T-helper 1 cell treated with Interleukin-12 subunit alpha and Interleukin-12 subunit beta and Interleukin-4 antibody, amounts not matched to agents 30 μg/mL and 1 μg/mL, for 36 hours (primary cell): Measurements from ENCODE around the gene ART1.
"Not testable (repeated sequence)": the region's sequence is repeated elsewhere in the genome, so short reads cannot be mapped to it uniquely, and the experiment has no call there.

Source experiments
- H3K27ac Mint-ChIP-seq: one replicate; pipeline ENCODE4 v1.8.0; 2021; ENCODE audit warnings: mild to moderate bottlenecking, mixed read lengths
- H3K27me3 Mint-ChIP-seq: one replicate; pipeline ENCODE4 v1.8.0; 2021; ENCODE audit warnings: low read depth, mixed read lengths
- H3K36me3 Mint-ChIP-seq: one replicate; pipeline ENCODE4 v1.8.0; 2021; ENCODE audit warnings: low read depth, mixed read lengths
- H3K4me1 Mint-ChIP-seq: one replicate; pipeline ENCODE4 v1.8.0; 2021; ENCODE audit warnings: low read depth, mixed read lengths
- H3K4me3 Mint-ChIP-seq: one replicate; pipeline ENCODE4 v1.8.0; 2021; ENCODE audit warnings: mild to moderate bottlenecking, moderate library complexity, mixed read lengths
- H3K9me3 Mint-ChIP-seq: one replicate; pipeline ENCODE4 v1.8.0; 2021; ENCODE audit warnings: mixed read lengths

Gene ART1, protein sequence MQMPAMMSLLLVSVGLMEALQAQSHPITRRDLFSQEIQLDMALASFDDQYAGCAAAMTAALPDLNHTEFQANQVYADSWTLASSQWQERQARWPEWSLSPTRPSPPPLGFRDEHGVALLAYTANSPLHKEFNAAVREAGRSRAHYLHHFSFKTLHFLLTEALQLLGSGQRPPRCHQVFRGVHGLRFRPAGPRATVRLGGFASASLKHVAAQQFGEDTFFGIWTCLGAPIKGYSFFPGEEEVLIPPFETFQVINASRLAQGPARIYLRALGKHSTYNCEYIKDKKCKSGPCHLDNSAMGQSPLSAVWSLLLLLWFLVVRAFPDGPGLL

DNA sequence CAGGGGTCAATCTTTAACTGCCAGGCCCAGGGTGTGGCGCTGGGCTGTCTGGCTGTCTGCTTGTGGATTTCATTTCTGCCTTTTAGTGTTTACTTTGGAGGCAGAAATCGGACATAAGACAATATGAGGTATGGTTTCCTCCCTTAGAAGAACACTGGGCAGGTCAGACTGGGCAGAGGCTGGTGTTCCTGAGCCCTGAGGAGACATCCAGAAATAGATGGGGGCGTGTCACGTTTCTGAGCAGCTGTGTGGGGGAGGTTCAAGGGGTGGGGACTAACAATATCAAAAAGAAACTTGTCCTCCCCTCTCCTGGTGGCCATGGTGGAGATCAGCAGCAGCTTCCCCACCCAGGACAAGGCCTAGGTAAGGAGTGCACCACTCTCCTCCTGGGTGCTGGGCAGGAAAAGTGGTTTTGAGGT, at the start of gene ART1:
TSS of gene ART1 (plus strand) at position 312 of the 419 bp plus-strand sequence. CDS start 14,086 bp downstream, outside the sequence.
- no peak within 1 kb of the TSS for H3K4me3 Mint-ChIP-seq

DNA sequence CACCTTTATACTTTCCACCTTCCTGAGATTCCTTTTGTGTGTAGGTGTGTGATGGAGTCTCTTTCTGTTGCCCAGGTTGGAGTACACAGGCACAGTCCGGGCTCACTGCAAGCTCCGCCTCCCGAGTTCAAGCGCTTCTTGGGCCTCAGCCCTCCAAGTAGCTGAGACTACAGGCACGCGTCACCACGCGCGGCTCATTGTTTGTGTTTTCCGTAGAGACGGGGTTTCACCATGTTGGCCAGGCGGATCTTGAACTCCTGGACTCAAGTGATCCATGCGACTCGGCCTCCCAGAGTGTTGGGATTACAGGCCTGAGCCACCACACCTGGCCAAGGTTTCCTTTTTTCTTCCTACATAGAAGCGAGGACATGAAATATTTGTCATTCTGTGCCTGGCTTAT, 47.2 kb upstream of the ART1 start:
- not testable (repeated sequence) for H3K4me3 Mint-ChIP-seq, H3K36me3 Mint-ChIP-seq, H3K27me3 Mint-ChIP-seq, H3K27ac Mint-ChIP-seq, H3K9me3 Mint-ChIP-seq, H3K4me1 Mint-ChIP-seq

More for the DNA sequence above, at the start of gene ART1:
- Mint-ChIP-seq H3K27me3 (peaks cover 62% of the 10 kb centered on the region), H3K9me3 (no peaks in the 10 kb centered on the region), H3K36me3 (no peaks in the 10 kb centered on the region), H3K27ac (no peak within 1 kb of the TSS), H3K4me1 (peaks cover 3% of the 10 kb centered on the region)

DNA sequence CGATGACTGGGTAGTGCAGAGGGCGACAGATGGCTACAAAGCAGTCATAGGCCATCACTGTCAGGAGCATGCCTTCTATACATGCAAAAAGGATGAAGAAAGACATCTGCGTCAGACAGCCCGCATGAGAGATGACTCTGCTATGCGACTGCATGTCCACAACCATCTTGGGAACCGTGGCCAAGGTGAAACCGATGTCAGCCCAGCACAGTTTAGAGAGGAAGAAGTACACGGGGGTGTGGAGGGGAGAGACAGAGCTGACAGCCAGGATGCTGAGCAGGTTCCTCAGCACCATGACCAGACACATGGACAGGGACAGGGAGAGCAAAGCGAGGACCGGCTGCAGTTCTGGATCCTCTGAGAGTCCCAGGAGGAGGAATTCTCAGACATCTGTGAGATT, 44.7 kb upstream of the ART1 start:
- not testable (repeated sequence) for H3K27me3 Mint-ChIP-seq, H3K4me1 Mint-ChIP-seq, H3K4me3 Mint-ChIP-seq, H3K27ac Mint-ChIP-seq, H3K36me3 Mint-ChIP-seq, H3K9me3 Mint-ChIP-seq

DNA sequence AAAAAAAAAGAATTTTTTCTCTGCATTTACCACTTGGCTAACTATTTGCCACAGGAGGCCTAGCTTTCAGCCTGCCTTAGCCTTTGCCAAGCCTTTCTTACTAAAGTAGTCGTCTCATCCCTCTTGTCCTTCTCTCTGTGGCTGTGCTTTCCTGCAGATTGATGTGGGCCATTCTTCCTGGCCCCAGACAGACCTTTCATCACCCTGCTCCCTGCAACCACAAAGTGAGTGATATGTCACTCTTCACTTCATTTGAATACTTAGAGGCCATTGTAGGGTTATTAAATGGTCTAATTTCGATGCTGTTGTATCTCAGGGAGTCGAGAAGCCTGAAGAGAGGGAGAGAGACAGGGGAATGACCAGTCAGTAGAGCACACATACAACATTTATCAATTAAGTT, 40.8 kb upstream of the ART1 start:
- H3K27me3 Mint-ChIP-seq: peaks cover 9% of the 10 kb centered on the region
- H3K27ac Mint-ChIP-seq: no peak overlapping the region
- H3K9me3 Mint-ChIP-seq: no peaks in the 10 kb centered on the region
- H3K36me3 Mint-ChIP-seq: no peaks in the 10 kb centered on the region
- H3K4me3 Mint-ChIP-seq: no peak overlapping the region
- no peaks in the 10 kb centered on the region for H3K4me1 Mint-ChIP-seq

DNA sequence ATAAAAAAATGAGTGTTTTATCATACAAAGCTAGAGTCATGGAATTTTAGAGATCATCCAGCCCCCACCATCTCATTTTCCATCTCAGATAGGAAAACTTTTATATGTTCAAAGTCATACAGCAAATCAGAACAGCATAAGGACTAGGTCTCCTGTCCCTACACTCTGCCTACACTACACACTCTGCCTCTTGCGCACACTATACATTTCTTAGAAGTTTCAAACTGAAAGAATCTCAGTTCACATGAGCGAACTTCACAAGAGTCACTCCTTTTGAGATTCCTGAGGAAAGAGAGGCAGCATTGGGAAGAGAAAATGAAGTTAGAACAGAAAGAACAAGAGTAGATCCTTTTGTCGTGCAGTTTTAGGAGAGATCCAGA, 39.7 kb upstream of the ART1 start:
- no peaks in the 10 kb centered on the region for H3K4me1 Mint-ChIP-seq
- H3K4me3 Mint-ChIP-seq: no peak overlapping the region
- H3K9me3 Mint-ChIP-seq: no peaks in the 10 kb centered on the region
- H3K27me3 Mint-ChIP-seq: peaks cover 9% of the 10 kb centered on the region
- H3K36me3 Mint-ChIP-seq: no peaks in the 10 kb centered on the region
- no peak overlapping the region for H3K27ac Mint-ChIP-seq

DNA sequence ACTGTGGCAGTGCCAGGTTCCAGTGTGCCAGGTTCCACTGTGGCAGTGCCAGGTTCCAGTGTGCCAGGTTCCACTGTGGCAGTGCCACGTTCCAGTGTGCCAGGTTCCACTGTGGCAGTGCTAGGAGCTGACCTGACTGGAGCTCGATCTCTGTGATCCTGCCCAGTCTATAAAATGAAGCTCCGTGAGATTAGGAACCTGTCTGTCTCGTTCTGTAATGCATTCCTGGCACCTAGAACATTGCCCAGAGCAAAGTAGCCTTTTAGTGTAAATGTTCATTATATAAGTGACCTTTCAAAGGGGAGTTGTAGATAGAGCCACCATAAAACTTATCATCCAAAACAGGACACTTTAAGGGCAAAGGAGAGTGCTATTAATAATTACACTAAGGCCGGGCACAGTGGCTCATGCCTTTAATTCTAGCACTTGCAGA, 39.1 kb upstream of the ART1 start:
- no peak overlapping the region for H3K27ac Mint-ChIP-seq
- H3K36me3 Mint-ChIP-seq: no peaks in the 10 kb centered on the region

DNA sequence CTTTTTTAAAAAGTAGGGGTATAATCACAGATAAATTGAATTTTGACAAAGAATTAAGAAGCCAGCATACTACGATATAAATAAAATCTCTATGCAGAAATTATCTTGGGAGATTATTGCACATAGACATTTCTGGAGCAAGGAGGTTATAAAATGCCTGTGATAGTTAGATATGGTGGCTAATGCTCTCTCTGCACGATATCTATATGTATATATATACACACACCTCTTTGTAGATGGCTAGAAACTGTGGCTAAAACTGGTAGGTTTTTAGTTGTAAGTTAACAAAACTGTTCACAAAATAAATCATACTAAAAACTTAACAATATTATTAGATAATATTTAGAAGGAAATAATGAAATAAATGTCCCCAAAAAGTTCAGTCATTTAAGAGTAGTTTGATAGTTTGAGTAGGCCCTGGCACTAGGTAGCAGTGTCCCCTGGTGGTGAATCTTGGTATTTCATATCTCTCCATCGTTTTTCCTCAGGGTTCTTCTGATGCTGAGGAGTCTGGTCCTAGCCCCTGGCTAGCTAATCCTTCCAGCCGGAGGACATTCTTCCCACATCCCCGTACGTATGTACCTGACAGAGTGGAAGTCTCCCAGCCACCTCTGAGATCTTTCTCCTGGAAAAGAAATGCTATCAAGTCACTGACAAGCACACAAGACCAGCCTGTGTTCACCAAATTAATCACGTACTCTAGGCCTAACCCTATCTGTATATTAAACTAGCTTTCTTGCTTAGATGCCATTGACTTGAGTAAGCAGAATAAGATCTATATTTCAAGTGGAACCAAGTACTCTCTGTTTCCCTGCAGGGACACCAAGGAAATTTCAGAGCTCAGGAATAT, 35.3 kb upstream of the ART1 start:
- Mint-ChIP-seq H3K27me3 (peaks cover 4% of the 10 kb centered on the region), H3K4me3 (no peak overlapping the region), H3K36me3 (no peaks in the 10 kb centered on the region), H3K9me3 (peaks cover 7% of the 10 kb centered on the region), H3K27ac (peak overlapping the region; percentile 15), H3K4me1 (peaks cover 8% of the 10 kb centered on the region)

More for the DNA sequence above, 39.1 kb upstream of the ART1 start:
- no peaks in the 10 kb centered on the region for H3K4me1 Mint-ChIP-seq
- no peak overlapping the region for H3K4me3 Mint-ChIP-seq
- H3K9me3 Mint-ChIP-seq: no peaks in the 10 kb centered on the region
- H3K27me3 Mint-ChIP-seq: peaks cover 9% of the 10 kb centered on the region

DNA sequence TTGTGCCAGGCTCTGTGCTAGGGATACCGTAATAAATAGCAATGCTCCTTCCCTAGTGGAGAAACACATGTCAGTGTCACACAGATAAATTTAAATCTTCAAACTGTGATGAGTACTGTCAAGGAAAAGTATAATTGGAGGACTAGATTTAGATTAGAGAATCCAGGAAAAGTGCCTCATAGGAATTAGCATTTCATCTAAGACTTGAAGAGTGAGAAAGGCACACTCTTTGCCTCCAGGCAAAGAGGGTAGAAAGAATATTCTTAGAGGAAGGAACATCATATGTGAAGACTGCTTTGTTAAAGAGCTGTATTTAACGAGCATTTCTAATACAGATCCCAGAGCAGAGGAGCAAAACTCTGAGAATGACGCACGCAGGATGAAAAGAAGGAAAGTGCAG, 34.1 kb upstream of the ART1 start:
- H3K9me3 Mint-ChIP-seq: peaks cover 7% of the 10 kb centered on the region
- no peaks in the 10 kb centered on the region for H3K27me3 Mint-ChIP-seq
- no peak overlapping the region for H3K4me3 Mint-ChIP-seq
- H3K4me1 Mint-ChIP-seq: peaks cover 12% of the 10 kb centered on the region
- no peaks in the 10 kb centered on the region for H3K36me3 Mint-ChIP-seq
- H3K27ac Mint-ChIP-seq: no peak overlapping the region

DNA sequence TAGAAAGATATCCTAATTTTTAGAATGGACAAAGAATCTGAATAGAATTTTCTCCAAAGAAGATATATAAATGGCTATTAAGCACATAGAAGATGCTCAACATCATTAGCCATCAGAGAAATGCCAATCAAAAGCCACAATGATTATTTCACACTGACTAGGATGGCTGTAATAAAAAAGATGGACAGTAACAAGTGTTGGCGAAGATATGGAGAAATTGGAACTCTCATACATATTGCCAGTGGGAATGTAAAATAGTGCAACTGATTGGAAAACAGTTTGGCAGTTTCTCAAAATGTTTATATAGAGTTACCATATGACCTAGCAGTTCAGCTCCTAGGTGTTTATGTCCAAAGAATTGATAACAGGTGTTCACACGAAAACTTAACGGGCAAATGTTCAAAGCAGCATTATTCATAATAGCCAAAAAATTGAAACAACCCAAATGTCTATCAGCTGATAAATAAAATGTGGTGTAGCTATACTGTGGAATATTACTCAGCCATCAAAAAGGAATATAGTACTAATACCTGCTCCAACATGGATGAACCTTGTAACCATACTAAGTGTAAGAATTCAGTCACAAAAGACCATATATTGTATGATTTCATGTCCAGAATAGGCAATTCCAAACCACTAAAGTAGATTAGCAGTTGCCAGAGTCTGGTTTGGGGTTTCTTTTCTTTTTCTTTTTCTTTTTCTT, 32.8 kb upstream of the ART1 start:
- peaks cover 12% of the 10 kb centered on the region for H3K4me1 Mint-ChIP-seq
- H3K36me3 Mint-ChIP-seq: no peaks in the 10 kb centered on the region
- H3K4me3 Mint-ChIP-seq: no peak overlapping the region
- no peak overlapping the region for H3K27ac Mint-ChIP-seq
- no peaks in the 10 kb centered on the region for H3K27me3 Mint-ChIP-seq
- peaks cover 7% of the 10 kb centered on the region for H3K9me3 Mint-ChIP-seq

DNA sequence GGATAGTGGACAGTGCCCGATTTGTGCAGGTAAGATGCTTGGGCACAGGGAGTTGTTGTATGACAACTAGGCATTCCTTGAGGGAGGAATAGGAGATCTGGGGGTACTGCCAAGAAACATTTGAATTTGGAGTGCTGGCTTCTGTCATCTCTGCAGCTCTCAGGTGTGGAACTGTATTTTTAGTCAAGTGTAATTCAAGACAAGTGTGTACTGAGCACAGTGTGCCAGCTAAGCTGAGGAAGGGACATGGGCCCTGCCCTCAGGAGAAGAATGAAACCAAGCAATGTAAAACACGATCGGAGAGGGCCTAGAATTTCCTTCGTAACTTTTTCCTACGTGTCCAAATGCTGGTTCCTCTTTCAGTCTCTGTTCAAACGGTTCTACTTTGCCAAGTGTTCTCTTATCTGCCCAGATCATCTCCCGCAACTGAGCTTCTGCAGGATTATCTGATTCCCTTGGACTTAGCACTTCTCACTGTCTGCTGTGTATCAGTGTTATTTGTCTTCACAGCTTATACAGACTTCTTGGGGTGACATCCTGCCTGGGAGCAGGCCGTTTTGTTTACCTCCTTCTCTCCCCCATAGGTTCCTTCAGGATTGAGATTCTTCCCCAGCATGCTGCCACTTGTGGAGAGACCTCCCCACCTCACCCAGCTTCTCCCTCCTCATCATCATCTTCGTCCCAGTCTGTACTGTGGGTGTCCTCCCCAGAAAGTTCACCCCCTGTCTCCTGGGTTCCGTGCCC, 30.8 kb upstream of the ART1 start:
- Mint-ChIP-seq H3K4me1 (peaks cover 12% of the 10 kb centered on the region), H3K27ac (peak overlapping the region; percentile 72), H3K9me3 (peaks cover 7% of the 10 kb centered on the region), H3K27me3 (no peaks in the 10 kb centered on the region), H3K4me3 (peak overlapping the region; percentile 2), H3K36me3 (no peaks in the 10 kb centered on the region)

DNA sequence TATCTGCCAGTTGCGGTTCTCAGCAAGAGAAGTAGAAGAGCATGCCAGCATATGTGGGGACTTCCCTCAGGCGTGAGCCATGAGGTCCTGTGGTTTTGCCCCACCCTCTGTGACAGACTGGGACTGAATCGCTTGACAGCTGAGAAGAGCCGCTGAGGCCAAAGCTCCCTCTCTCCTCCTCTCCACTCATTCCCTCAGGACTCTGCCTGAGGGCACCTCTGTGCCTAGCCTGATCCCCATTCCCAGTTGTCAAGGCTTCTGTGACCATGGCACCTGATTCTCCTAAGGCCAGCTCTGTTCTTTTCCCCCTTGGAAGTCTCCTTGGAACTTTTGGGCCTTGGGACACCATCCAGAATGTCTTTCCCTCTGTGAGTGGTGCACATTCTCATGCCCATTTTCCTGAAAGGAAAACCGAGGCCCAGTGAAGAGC, 30.2 kb upstream of the ART1 start:
- peak overlapping the region; percentile 2 for H3K4me3 Mint-ChIP-seq
- no peaks in the 10 kb centered on the region for H3K27me3 Mint-ChIP-seq
- no peaks in the 10 kb centered on the region for H3K36me3 Mint-ChIP-seq
- peak overlapping the region; percentile 72 for H3K27ac Mint-ChIP-seq
- H3K4me1 Mint-ChIP-seq: peaks cover 12% of the 10 kb centered on the region
- H3K9me3 Mint-ChIP-seq: peaks cover 7% of the 10 kb centered on the region

DNA sequence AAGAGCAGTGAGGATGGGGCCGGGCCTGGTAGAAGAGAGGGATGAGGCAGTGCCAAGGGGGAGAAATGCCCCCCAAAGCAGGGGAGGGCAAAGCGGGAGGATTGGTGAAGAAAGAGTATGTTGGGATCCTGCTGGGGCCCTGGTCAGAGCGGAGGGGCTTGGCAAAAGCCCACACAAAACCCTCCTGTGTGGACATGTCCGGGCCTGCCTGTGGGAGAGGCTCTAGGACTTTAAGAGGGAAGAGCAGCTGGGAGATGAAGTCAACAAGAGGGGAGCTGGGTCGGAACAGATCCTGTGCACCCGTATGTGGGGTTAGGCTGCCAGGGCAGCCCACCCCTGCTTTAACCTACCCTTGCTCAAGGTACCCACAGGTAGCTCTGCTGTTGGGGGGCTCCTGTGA, 28.9 kb upstream of the ART1 start:
- H3K27me3 Mint-ChIP-seq: no peaks in the 10 kb centered on the region
- peaks cover 7% of the 10 kb centered on the region for H3K9me3 Mint-ChIP-seq
- H3K27ac Mint-ChIP-seq: no peak overlapping the region
- peaks cover 12% of the 10 kb centered on the region for H3K4me1 Mint-ChIP-seq
- no peak overlapping the region for H3K4me3 Mint-ChIP-seq
- H3K36me3 Mint-ChIP-seq: no peaks in the 10 kb centered on the region

DNA sequence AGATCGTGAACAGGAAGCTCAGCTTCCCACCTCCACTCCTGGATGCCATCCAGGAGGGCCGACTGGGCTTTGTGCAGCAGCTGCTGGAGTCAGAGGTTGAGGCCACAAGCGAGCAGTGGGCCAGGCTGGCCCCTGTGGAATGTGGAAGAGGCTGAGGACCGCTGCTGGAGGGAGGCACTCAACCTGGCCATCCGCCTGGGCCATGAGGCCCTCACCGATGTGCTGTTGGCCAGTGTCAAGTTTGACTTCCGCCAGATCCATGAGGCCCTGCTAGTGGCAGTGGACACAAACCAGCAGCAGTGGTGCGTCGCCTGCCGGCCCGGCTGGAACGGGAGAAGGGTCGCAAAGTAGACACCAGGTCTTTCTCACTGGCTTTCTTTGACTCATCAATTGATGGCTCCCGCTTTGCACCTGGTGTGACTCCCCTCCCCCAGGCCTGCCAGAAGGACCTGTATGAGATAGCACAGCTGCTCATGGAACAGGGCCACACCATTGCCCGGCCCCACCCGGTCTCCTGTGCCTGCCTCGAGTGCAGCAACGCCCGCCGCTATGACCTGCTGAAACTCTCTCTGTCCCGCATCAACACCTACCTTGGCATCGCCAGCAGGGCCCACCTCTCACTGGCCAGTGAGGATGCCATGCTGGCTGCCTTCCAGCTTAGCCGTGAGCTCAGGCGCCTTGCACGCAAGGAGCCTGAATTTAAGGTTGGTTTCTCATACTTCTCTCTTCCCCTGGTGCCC, 28.0 kb upstream of the ART1 start:
- Mint-ChIP-seq H3K27me3 (no peaks in the 10 kb centered on the region), H3K9me3 (peaks cover 5% of the 10 kb centered on the region), H3K4me1 (peaks cover 12% of the 10 kb centered on the region), H3K27ac (no peak overlapping the region), H3K36me3 (no peaks in the 10 kb centered on the region), H3K4me3 (no peak overlapping the region)
